OCI-LY7 (cell line): Measurements from ENCODE around the gene RBM4. TPM values are rescaled to one million over a fixed set of nuclear protein-coding genes. Genes with fewer than 3 reads are reported as not detected.
"Not testable (repeated sequence)": the region's sequence is repeated elsewhere in the genome, so short reads cannot be mapped to it uniquely, and the experiment has no call there.

Experiments
- BruUV-seq: library from RNA; stranded (reverse); fragments of 400-500 nt; replicated peaks from 2 replicates; lab custom pipeline; 2021; lab: Mats Ljungman, UMichigan
- CTCF ChIA-PET: fragments of 300-600 bp; sonication (Branson Sonifier 250); formaldehyde crosslinking; loops from one replicate; lab custom pipeline; 2022; ENCODE audit warnings: antibody characterized with exemption; ENCODE audit not compliant: unreplicated experiment; lab: Charles Lee
- POLR2A ChIA-PET: fragments of 300-600 bp; sonication (Branson Sonifier 250); formaldehyde crosslinking; loops from one replicate; lab custom pipeline; 2022; ENCODE audit warnings: antibody characterized with exemption; lab: Charles Lee
- DNase-seq: peaks from one replicate; pipeline ENCODE4 v3.0.0-alpha.2; 2015; ENCODE audit warnings: low spot score
- H2AFZ ChIP-seq: fragments of 200-600 bp; sonication (generic), shearing (Covaris generic); 2 replicates; pipeline ENCODE4 v1.6.1; 2014; ENCODE audit warnings: mild to moderate bottlenecking, antibody characterized with exemption, low read length, moderate library complexity
- H3K27ac ChIP-seq: fragments of 200-600 bp; sonication (generic); 2 replicates; pipeline ENCODE4 v1.5.1; 2014; ENCODE audit warnings: mixed run types, low read depth, mild to moderate bottlenecking, moderate library complexity, low read length, inconsistent platforms; ENCODE audit not compliant: poor library complexity, severe bottlenecking
- H3K36me3 ChIP-seq: fragments of 200-600 bp; sonication (generic); 2 replicates; pipeline ENCODE4 v1.6.1; 2014; ENCODE audit warnings: mild to moderate bottlenecking, antibody characterized with exemption, low read length, moderate library complexity, mixed read lengths; ENCODE audit not compliant: insufficient read depth
- H3K4me1 ChIP-seq: fragments of 200-600 bp; sonication (generic); 2 replicates; pipeline ENCODE4 v1.5.1; 2014; ENCODE audit warnings: mild to moderate bottlenecking, low read length; ENCODE audit not compliant: insufficient read depth, poor library complexity, severe bottlenecking
- H3K4me2 ChIP-seq: fragments of 200-600 bp; sonication (generic); 2 replicates; pipeline ENCODE4 v1.6.1; 2014; ENCODE audit warnings: mild to moderate bottlenecking, low read length
- H3K4me3 ChIP-seq: fragments of 200-600 bp; sonication (generic); 2 replicates; pipeline ENCODE4 v1.5.1; 2014; ENCODE audit warnings: mild to moderate bottlenecking, low read depth, low read length; ENCODE audit not compliant: poor library complexity, severe bottlenecking
- H3K79me2 ChIP-seq: fragments of 200-600 bp; sonication (generic); 2 replicates; pipeline ENCODE4 v1.6.1; 2016; ENCODE audit warnings: low read depth, mild to moderate bottlenecking, low read length, moderate library complexity, mixed read lengths; ENCODE audit not compliant: insufficient read depth
- H3K9me2 ChIP-seq: fragments of 200-600 bp; sonication (generic); 2 replicates; pipeline ENCODE4 v1.6.1; 2016; ENCODE audit warnings: mild to moderate bottlenecking, low read length, mixed read lengths; ENCODE audit not compliant: insufficient read depth
- H3K9me3 ChIP-seq: fragments of 200-600 bp; sonication (generic); 2 replicates; pipeline ENCODE4 v1.6.1; 2014; ENCODE audit warnings: mild to moderate bottlenecking, mixed run types, low read length, mixed read lengths
- H4K20me1 ChIP-seq: fragments of 200-600 bp; sonication (generic); 2 replicates; pipeline ENCODE4 v1.6.1; 2014; ENCODE audit warnings: mild to moderate bottlenecking, antibody characterized with exemption, low read length, moderate library complexity, mixed read lengths; ENCODE audit not compliant: insufficient read depth
- CTCF ChIP-seq: fragments of 200-600 bp; sonication (generic); conservative IDR thresholded peaks from 2 replicates; pipeline ENCODE4 v1.5.1; 2014; ENCODE audit warnings: mild to moderate bottlenecking, antibody characterized with exemption, low read length, moderate library complexity, mixed read lengths
- EZH2phosphoT487 ChIP-seq: fragments of 200-600 bp; sonication (generic); IDR thresholded peaks from 2 replicates; pipeline ENCODE4 v1.6.1; 2018; ENCODE audit warnings: low read depth, borderline replicate concordance, mild to moderate bottlenecking, mixed run types, antibody characterized with exemption, low read length, moderate library complexity, mixed read lengths
- intact Hi-C: fragments of 100-400 bp; cut with micrococcal nuclease; formaldehyde crosslinking; loops from one replicate; pipeline ENCODE4 v1.10.0; 2022; ENCODE audit not compliant: unreplicated experiment
- total RNA-seq, 2 experiments: library from RNA; depleted of rRNA in 1 of 2; stranded (reverse); fragments of >200 nt in 1 of 2; shearing (Covaris generic) in 1 of 2; gene quantifications; 2 replicates each; pipeline ENCODE4 v1.2.3, GENCODE V29; 2014 to 2022

The RBM4 gene
- total RNA-seq, 2 experiments from 2014 or later: 66.0 to 139 TPM

- Histone ChIP-seq H3K79me2 (peaks cover 95% of the 10 kb centered on the region), H3K27ac (peak overlapping the region; percentile 71), H3K4me3 (peak overlapping the region; percentile 95), H3K4me2 (peak overlapping the region; percentile 94), H3K9me3 (no peaks in the 10 kb centered on the region), H4K20me1 (peaks cover 45% of the 10 kb centered on the region), H2AFZ (0 out of 2 replicates have a peak overlapping the region, but pooled peaks have one; percentile 22), H3K9me2 (no peaks in the 10 kb centered on the region), H3K4me1 (peaks cover 55% of the 10 kb centered on the region), H3K36me3 (peaks cover 93% of the 10 kb centered on the region)
- intact Hi-C loops: loop anchor here (2.0 to 5.0 kb wide), 2 partner anchors 38 to 62 kb away; partner anchors contain the start of gene RBM4B
- TSS peak; percentile 59 for BruUV-seq
- ChIA-PET POLR2A (interaction anchor here (0.6 to 2.8 kb wide), 6 partner anchors 10 to 1627 kb away, joined by 3 to 16 read pairs (median 8); partner anchors contain the start of gene RBM14), CTCF (interaction anchor here (1.1 kb wide), 1 partner anchor 20 kb away, joined by 7 read pairs; no protein-coding TSS in a partner anchor)
- TF ChIP-seq EZH2phosphoT487 (no peak), CTCF (no peak; the same call in 1 of the 2 replicates)
- DNase-seq: peak; percentile 50
Observed at GRCh38 chr11:66639066-66639813, 737 bp downstream of the RBM4 start.

GRCh38 chr11:66639814-66640340 lies 1.4 kb downstream of the RBM4 start:
- not testable (repeated sequence) for DNase-seq, H3K9me2 ChIP-seq, H2AFZ ChIP-seq, BruUV-seq, H3K9me3 ChIP-seq, H3K27ac ChIP-seq
- H3K79me2 ChIP-seq: peaks cover 95% of the 10 kb centered on the region
- peaks cover 59% of the 10 kb centered on the region for H3K4me1 ChIP-seq
- ChIA-PET CTCF (interaction anchor here (1.1 kb wide), 1 partner anchor 19 kb away, joined by 7 read pairs; no protein-coding TSS in a partner anchor), POLR2A (interaction anchor here (2.6 kb wide), 1 partner anchor 9 kb away, joined by 10 read pairs; no protein-coding TSS in a partner anchor)
- H3K4me2 ChIP-seq: peak overlapping the region; percentile 94
- intact Hi-C loops: loop anchor here (2.0 to 5.0 kb wide), 2 partner anchors 37 to 63 kb away; partner anchors contain the start of gene RBM4B
- peaks cover 52% of the 10 kb centered on the region for H4K20me1 ChIP-seq
- H3K4me3 ChIP-seq: peak overlapping the region; percentile 95
- peaks cover 93% of the 10 kb centered on the region for H3K36me3 ChIP-seq

- Histone ChIP-seq H3K4me1 (peaks cover 55% of the 10 kb centered on the region), H3K36me3 (peaks cover 93% of the 10 kb centered on the region), H3K4me2 (peak overlapping the region; percentile 94), H3K4me3 (peak overlapping the region; percentile 95), H2AFZ (no peak overlapping the region), H4K20me1 (peaks cover 62% of the 10 kb centered on the region), H3K27ac (no peak overlapping the region), H3K79me2 (peaks cover 97% of the 10 kb centered on the region), H3K9me2 (no peaks in the 10 kb centered on the region), H3K9me3 (no peaks in the 10 kb centered on the region)
- ChIA-PET POLR2A (no interaction called here), CTCF (no interaction called here)
- BruUV-seq: no TSS peak
- intact Hi-C loops: no loop called here
- TF ChIP-seq CTCF (no peak), EZH2phosphoT487 (no peak)
- DNase-seq: no peak
Observed at GRCh38 chr11:66641834-66642233, 3.3 kb downstream of the RBM4 start.
